AG04450 (cell line): ENCODE measurements around the gene TMEM53. TPM values are rescaled to one million over a fixed set of nuclear protein-coding genes. Genes with fewer than 3 reads are reported as not detected.

ENCODE experiments used
- CTCF ChIA-PET: fragments of 300-600, 350-600 bp; formaldehyde crosslinking; extraction: SDS; loops from one replicate; lab custom pipeline; 2022; ENCODE audit warnings: antibody characterized with exemption, inconsistent platforms; lab: Charles Lee
- POLR2A ChIA-PET: fragments of 350-600 bp; formaldehyde crosslinking; extraction: SDS; loops from one replicate; lab custom pipeline; 2021; ENCODE audit warnings: antibody characterized with exemption, inconsistent platforms; lab: Yijun Ruan, JAX
- DNase-seq: peaks from one replicate; pipeline ENCODE4 v3.0.0-alpha.2; 2011; ENCODE audit warnings: low read depth, low spot score
- H3K27ac ChIP-seq: one replicate; pipeline ENCODE4 v1.5.1; 2012; ENCODE audit warnings: low read depth, low read length, control low read depth
- H3K27me3 ChIP-seq: one replicate; pipeline ENCODE4 v1.6.0; 2012; ENCODE audit warnings: low read length; ENCODE audit not compliant: control insufficient read depth, insufficient read depth
- H3K4me3 ChIP-seq: 2 replicates; pipeline ENCODE4 v1.5.1; 2011; ENCODE audit warnings: mild to moderate bottlenecking, low read depth, low read length, control low read depth
- H3K9me3 ChIP-seq: 2 replicates; pipeline ENCODE4 v1.5.1; 2012; ENCODE audit warnings: low read length; ENCODE audit not compliant: control insufficient read depth, insufficient read depth
- polyA plus RNA-seq: library from polyadenylated mRNA; depleted of rRNA; stranded (reverse); fragments of >200 nt; gene quantifications from 2 replicates; pipeline ENCODE4 v1.2.3, GENCODE V29; 2011
- TF ChIP-seq, protein P1 (sequence below): IDR thresholded peaks from 2 replicates; pipeline ENCODE4 v1.5.1; 2011; ENCODE audit warnings: low read depth, low read length, control low read depth, inconsistent platforms

The TMEM53 gene
- polyA plus RNA-seq, 1 experiment, result 4.4 TPM

DNA sequence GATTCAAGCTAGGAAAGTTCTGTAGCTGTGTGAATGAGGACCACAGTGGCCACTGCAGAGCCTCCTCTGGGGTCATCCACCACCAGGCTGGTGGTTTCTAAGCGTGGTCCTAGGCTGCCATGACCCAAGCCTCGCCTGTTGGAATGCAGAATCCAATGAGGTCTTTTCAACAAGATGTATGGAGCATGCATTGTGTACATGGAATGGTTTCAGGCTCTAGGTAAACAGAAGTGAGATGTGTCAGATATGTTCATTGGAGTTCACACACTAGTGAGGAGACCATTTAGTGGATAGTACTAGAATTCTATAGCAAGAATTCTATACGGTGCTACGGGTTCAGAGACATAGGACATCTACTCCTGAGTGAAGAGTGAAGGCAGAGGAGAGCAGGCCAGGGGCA, 46.0 kb upstream of the TMEM53 start:
- ChIA-PET POLR2A (interaction anchor here (0.6 kb wide), 1 partner anchor 46 kb away, joined by 5 read pairs; the partner anchor contains the start of gene ARMH1), CTCF (no interaction called here)
- H3K27ac ChIP-seq, result no peak overlapping the region
- H3K9me3 ChIP-seq, result peaks cover 8% of the 10 kb centered on the region; the same call in 1 of the 2 replicates
- TF ChIP-seq, protein P1, sequence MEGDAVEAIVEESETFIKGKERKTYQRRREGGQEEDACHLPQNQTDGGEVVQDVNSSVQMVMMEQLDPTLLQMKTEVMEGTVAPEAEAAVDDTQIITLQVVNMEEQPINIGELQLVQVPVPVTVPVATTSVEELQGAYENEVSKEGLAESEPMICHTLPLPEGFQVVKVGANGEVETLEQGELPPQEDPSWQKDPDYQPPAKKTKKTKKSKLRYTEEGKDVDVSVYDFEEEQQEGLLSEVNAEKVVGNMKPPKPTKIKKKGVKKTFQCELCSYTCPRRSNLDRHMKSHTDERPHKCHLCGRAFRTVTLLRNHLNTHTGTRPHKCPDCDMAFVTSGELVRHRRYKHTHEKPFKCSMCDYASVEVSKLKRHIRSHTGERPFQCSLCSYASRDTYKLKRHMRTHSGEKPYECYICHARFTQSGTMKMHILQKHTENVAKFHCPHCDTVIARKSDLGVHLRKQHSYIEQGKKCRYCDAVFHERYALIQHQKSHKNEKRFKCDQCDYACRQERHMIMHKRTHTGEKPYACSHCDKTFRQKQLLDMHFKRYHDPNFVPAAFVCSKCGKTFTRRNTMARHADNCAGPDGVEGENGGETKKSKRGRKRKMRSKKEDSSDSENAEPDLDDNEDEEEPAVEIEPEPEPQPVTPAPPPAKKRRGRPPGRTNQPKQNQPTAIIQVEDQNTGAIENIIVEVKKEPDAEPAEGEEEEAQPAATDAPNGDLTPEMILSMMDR, result no peak
- no peaks in the 10 kb centered on the region for H3K27me3 ChIP-seq
- no peak overlapping the region for H3K4me3 ChIP-seq
- no peak for DNase-seq

DNA sequence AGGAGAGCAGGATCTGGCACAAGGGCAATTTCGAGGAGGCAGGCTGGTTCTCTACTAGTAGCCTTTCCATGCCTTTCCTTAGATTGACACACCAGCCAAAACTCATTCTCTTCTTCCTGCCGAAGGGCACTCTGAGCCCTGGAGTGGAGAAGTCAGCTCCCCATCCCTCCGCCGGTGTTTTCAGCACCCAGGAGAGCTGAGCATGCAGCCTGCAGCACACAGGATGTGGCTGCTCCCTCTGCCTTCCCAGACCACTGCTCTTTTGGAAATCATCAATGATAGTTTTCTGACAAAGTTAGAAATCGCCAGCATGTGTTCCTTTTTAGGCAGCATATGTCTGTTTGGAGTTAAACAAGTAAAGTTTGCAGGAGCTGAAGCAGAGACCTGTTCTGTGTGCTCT, 45.0 kb upstream of the TMEM53 start:
- POLR2A ChIA-PET, result no interaction called here

DNA sequence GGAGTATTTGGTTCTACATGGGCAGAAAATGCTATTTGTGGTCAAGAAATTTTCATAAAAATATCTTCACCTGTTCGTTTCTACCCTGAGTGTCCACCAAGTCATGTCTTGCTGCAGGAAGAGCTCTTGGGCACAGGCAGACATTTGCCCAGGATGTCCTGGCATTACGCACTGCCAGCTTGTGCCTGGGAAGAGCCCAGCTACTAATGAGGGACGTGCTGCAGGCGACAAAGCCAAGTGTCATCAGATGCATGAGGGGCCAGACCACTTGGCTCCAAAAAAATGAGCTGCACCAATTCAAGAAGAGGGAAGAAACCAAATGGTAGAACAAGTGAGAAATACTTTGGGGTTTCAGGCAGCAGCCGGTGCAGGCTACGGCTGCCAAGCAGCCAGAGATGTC, 43.8 kb upstream of the TMEM53 start:
- no peak overlapping the region for H3K27ac ChIP-seq
- H3K9me3 ChIP-seq, result no peaks in the 10 kb centered on the region
- ChIA-PET CTCF (interaction anchor here (1.2 to 6.7 kb wide), 3 partner anchors 11 to 15 kb away, joined by 3 to 44 read pairs (median 19); partner anchors contain the start of gene RNU5D-1), POLR2A (interaction anchor here (0.6 to 1.5 kb wide), 2 partner anchors 101 to 585 kb away, joined by 3 to 4 read pairs; no protein-coding TSS in a partner anchor)
- DNase-seq, result no peak
- TF ChIP-seq, protein P1, result no peak
- H3K4me3 ChIP-seq, result no peak overlapping the region
- no peaks in the 10 kb centered on the region for H3K27me3 ChIP-seq

More for the DNA sequence above, 45.0 kb upstream of the TMEM53 start:
- DNase-seq, result no peak
- Histone ChIP-seq H3K4me3 (no peak overlapping the region), H3K27ac (no peak overlapping the region), H3K9me3 (peaks cover 5% of the 10 kb centered on the region; the same call in 1 of the 2 replicates), H3K27me3 (no peaks in the 10 kb centered on the region)
- CTCF ChIA-PET, result interaction anchor here (1.0 to 6.7 kb wide), 3 partner anchors 10 to 12 kb away, joined by 3 to 44 read pairs (median 19); partner anchors contain the start of gene RNU5D-1
- TF ChIP-seq, protein P1, result no peak

DNA sequence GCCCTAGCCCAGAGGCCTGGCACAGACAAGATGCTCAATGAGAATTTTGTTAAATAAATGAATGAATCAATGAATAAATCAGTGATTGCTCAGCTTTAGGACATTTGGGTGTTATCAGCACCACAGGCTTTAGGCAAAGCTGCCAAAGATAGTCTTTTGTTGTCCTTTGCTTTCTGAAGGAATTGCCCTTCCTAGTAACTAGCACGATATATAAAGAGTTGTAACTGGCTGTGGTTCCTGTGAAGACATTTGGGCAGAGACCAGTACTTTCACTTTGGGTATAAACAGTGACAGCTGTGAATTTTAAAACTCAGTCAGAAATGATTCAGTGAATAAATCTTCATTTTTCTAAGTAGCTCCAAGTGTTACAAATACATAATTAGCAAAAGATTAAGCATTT, 43.4 kb upstream of the TMEM53 start:
- H3K9me3 ChIP-seq, result no peaks in the 10 kb centered on the region
- H3K27me3 ChIP-seq, result no peaks in the 10 kb centered on the region
- H3K27ac ChIP-seq, result no peak overlapping the region
- TF ChIP-seq, protein P1, result no peak
- POLR2A ChIA-PET, result interaction anchor here (1.5 kb wide), 1 partner anchor 102 kb away, joined by 4 read pairs; no protein-coding TSS in a partner anchor
- no peak for DNase-seq
- CTCF ChIA-PET, result interaction anchor here (1.2 to 6.7 kb wide), 4 partner anchors 9 to 15 kb away, joined by 3 to 44 read pairs (median 11); partner anchors contain the start of gene RNU5D-1
- no peak overlapping the region for H3K4me3 ChIP-seq

DNA sequence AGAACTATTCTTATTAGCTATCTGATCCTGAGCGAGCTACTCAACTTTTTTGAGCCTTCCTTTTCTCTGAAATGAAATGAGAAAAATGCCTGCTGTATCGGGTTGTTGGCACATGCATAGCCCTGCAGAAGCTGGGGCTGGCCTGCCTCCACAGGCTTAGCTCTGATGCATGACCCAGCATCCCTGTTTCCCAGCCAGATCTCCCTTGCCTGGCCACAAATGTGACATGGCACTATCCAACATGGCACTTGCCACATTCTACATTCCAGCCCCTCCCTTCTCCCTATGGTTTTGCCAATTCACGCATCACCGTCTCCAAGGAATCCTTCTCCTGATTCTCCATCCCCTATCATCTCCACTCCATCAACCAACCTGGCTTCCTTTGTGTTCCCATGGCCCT, 42.9 kb upstream of the TMEM53 start:
- Histone ChIP-seq H3K27ac (no peak overlapping the region), H3K9me3 (no peaks in the 10 kb centered on the region), H3K27me3 (no peaks in the 10 kb centered on the region), H3K4me3 (no peak overlapping the region)
- TF ChIP-seq, protein P1, result no peak
- ChIA-PET CTCF (interaction anchor here (0.6 to 6.7 kb wide), 6 partner anchors 8 to 625 kb away, joined by 3 to 44 read pairs (median 4); partner anchors contain the start of gene RNU5D-1), POLR2A (no interaction called here)
- no peak for DNase-seq
